OCI-LY3 (cell line): Measurements from ENCODE around the gene NUDT17.

ENCODE experiments used
- H2AFZ ChIP-seq: fragments of 200-600, 300-600 bp; shearing (Covaris generic); 2 replicates; pipeline ENCODE4 v1.6.0; 2014; ENCODE audit warnings: antibody characterized with exemption, low read depth, low read length
- H3K27ac ChIP-seq: fragments of 200-600, 300-600 bp; sonication (generic); 2 replicates; pipeline ENCODE4 v1.5.1; 2014; ENCODE audit warnings: mild to moderate bottlenecking, low read length, moderate library complexity, mixed read lengths
- H3K27me3 ChIP-seq: fragments of 200-600, 300-600 bp; sonication (generic); 2 replicates; pipeline ENCODE4 v1.6.1; 2014; ENCODE audit warnings: low read depth, low read length, mixed read lengths
- H3K36me3 ChIP-seq: fragments of 200-600, 300-600 bp; sonication (generic); replicated peaks from 2 replicates; pipeline ENCODE3; 2014; ENCODE audit warnings: low read depth, low read length, mixed read lengths
- H3K4me1 ChIP-seq: fragments of 300-600, 200-600 bp; sonication (generic); 2 replicates; pipeline ENCODE4 v1.6.1; 2014; ENCODE audit warnings: low read length, mixed read lengths
- H3K4me2 ChIP-seq: fragments of 200-600, 300-600 bp; sonication (generic); 2 replicates; pipeline ENCODE4 v1.6.1; 2014; ENCODE audit warnings: low read length, mixed read lengths
- H3K4me3 ChIP-seq: fragments of 300-600, 200-600 bp; sonication (generic); 2 replicates; pipeline ENCODE4 v1.5.1; 2014; ENCODE audit warnings: antibody characterized with exemption, mild to moderate bottlenecking, low read length, moderate library complexity
- H3K79me2 ChIP-seq: fragments of 300-600, 200-600 bp; shearing (Covaris generic); 2 replicates; pipeline ENCODE4 v1.6.1; 2014; ENCODE audit warnings: mild to moderate bottlenecking, low read length, mixed read lengths
- H3K9ac ChIP-seq: fragments of 300-600, 200-600 bp; shearing (Covaris generic); 2 replicates; pipeline ENCODE4 v1.6.0; 2014; ENCODE audit warnings: mild to moderate bottlenecking, low read length, moderate library complexity
- H3K9me3 ChIP-seq: fragments of 200-600, 300-600 bp; shearing (Covaris generic); 2 replicates; pipeline ENCODE4 v1.6.1; 2014; ENCODE audit warnings: low read length, mixed read lengths; ENCODE audit not compliant: insufficient read depth
- H4K20me1 ChIP-seq: fragments of 200-600, 300-600 bp; sonication (generic); 2 replicates; pipeline ENCODE4 v1.6.1; 2016; ENCODE audit warnings: low read length, mixed read lengths; ENCODE audit not compliant: insufficient read depth
- EZH2phosphoT487 ChIP-seq: fragments of 200-600 bp; shearing (Covaris generic); IDR thresholded peaks from 2 replicates; pipeline ENCODE4 v1.6.1; 2018; ENCODE audit warnings: antibody characterized with exemption, mixed run types, low read depth
- TF ChIP-seq, protein P1 (sequence below): fragments of 200-600, 300-600 bp; sonication (generic); IDR thresholded peaks from 2 replicates; pipeline ENCODE4 v1.5.1; 2014; ENCODE audit warnings: antibody characterized with exemption, low read length, low read depth

NUDT17 gene

DNA sequence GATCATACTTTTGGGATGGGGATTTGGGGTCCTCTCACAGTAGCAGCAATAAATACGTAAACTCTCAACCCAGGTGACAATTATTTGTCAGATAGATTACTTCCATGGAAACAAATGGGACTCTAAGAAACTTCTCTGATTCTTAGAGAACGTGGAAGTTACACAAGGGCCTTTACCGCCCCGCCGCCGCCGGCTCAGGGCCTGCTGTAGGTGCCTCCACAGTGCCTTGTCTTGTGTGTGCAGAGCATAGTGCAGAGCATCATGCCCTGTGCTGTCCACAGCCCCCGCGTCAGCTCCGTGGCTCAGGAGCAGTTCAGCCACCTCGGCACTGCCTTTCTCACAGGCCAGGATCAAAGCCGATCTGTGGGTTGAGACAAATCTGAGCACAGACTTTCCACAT, 29.2 kb downstream of the NUDT17 start:
- peaks cover 9% of the 10 kb centered on the region for H3K4me1 ChIP-seq

DNA sequence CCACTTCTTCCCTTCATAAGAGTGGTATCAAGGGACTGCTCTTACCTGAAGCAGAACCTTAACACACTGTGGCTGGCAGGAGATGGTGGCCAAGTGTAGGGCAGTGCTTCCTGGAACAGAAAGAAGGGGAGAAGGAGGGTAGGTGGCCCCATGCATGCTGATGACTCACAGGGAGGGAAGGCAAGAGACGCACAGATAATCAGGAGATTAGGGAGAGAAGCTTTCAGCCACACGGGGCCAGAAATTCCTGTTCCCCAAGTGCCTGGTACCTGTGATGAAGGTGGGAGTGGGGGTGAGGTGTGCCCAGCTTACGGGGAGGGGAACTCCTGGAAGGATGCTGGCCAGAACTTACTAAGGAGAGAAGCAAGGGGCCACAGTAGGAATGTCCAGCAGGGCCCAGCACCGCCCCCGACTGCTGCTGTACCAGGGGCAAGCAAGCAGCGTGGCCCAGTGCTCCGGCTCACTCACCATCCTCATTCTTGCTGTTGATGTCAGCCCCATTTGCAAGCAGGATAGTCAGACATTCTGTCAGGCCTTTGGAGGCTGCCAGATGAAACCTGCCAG, 32.6 kb downstream of the NUDT17 start:
- no peak overlapping the region for H3K4me3 ChIP-seq
- TF ChIP-seq, protein P1, sequence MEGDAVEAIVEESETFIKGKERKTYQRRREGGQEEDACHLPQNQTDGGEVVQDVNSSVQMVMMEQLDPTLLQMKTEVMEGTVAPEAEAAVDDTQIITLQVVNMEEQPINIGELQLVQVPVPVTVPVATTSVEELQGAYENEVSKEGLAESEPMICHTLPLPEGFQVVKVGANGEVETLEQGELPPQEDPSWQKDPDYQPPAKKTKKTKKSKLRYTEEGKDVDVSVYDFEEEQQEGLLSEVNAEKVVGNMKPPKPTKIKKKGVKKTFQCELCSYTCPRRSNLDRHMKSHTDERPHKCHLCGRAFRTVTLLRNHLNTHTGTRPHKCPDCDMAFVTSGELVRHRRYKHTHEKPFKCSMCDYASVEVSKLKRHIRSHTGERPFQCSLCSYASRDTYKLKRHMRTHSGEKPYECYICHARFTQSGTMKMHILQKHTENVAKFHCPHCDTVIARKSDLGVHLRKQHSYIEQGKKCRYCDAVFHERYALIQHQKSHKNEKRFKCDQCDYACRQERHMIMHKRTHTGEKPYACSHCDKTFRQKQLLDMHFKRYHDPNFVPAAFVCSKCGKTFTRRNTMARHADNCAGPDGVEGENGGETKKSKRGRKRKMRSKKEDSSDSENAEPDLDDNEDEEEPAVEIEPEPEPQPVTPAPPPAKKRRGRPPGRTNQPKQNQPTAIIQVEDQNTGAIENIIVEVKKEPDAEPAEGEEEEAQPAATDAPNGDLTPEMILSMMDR, result no peak
- TF ChIP-seq EZH2phosphoT487, result no peak
- peaks cover 7% of the 10 kb centered on the region for H3K4me1 ChIP-seq
- peaks cover 28% of the 10 kb centered on the region for H3K27me3 ChIP-seq
- H3K36me3 ChIP-seq, result no peaks in the 10 kb centered on the region
- H3K4me2 ChIP-seq, result no peak overlapping the region
- no peaks in the 10 kb centered on the region for H3K79me2 ChIP-seq
- H3K9me3 ChIP-seq, result no peaks in the 10 kb centered on the region
- H4K20me1 ChIP-seq, result no peaks in the 10 kb centered on the region
- H3K9ac ChIP-seq, result no peak overlapping the region
- H3K27ac ChIP-seq, result no peak overlapping the region
- no peak overlapping the region for H2AFZ ChIP-seq

More for the DNA sequence above, 29.2 kb downstream of the NUDT17 start:
- Histone ChIP-seq H3K36me3 (no peaks in the 10 kb centered on the region), H3K9me3 (no peaks in the 10 kb centered on the region), H3K79me2 (no peaks in the 10 kb centered on the region), H2AFZ (no peak overlapping the region), H3K27me3 (peaks cover 31% of the 10 kb centered on the region), H4K20me1 (no peaks in the 10 kb centered on the region), H3K27ac (no peak overlapping the region), H3K4me2 (no peak overlapping the region), H3K4me3 (no peak overlapping the region), H3K9ac (no peak overlapping the region)
- no peak for TF ChIP-seq EZH2phosphoT487
- TF ChIP-seq, protein P1, result no peak

DNA sequence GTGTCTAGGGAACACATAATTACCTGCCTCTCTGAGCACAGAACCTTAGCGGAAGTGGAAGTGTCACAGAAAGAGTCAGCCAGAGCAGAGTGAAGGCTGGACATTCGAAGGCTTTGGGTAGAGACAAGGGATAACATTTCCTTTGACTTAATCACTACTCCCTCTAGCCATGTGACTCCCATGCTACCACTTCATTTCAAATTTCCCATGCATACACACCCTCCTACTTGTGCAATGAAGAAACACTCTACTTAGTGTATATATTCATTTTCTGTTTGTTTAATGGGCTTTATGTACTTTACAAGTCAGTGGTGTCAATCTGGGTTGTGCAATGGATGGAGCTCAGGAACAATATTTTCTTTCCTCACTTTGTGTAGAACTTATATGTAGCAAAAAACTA, 33.3 kb downstream of the NUDT17 start:
- Histone ChIP-seq H3K9ac (no peak overlapping the region), H2AFZ (no peak overlapping the region), H3K9me3 (no peaks in the 10 kb centered on the region), H3K27me3 (peaks cover 30% of the 10 kb centered on the region), H3K27ac (no peak overlapping the region), H3K4me3 (no peak overlapping the region), H3K4me2 (no peak overlapping the region), H4K20me1 (no peaks in the 10 kb centered on the region), H3K36me3 (no peaks in the 10 kb centered on the region), H3K4me1 (peaks cover 14% of the 10 kb centered on the region), H3K79me2 (no peaks in the 10 kb centered on the region)
- no peak for TF ChIP-seq EZH2phosphoT487
- TF ChIP-seq, protein P1, result no peak

- H3K4me3 ChIP-seq, result no peak overlapping the region
- TF ChIP-seq, protein P1, result no peak
- TF ChIP-seq EZH2phosphoT487, result no peak
- no peak overlapping the region for H2AFZ ChIP-seq
- no peaks in the 10 kb centered on the region for H3K36me3 ChIP-seq
- H3K27me3 ChIP-seq, result peaks cover 40% of the 10 kb centered on the region
- no peaks in the 10 kb centered on the region for H3K9me3 ChIP-seq
- no peak overlapping the region for H3K9ac ChIP-seq
- H3K27ac ChIP-seq, result no peak overlapping the region
- no peak overlapping the region for H3K4me2 ChIP-seq
- no peaks in the 10 kb centered on the region for H3K79me2 ChIP-seq
- no peaks in the 10 kb centered on the region for H4K20me1 ChIP-seq
- peaks cover 17% of the 10 kb centered on the region for H3K4me1 ChIP-seq
Measured at GRCh38 chr1:145879775-145880174, 34.3 kb downstream of the NUDT17 start.
